ENCODE data around the gene GON4L. TPM values are rescaled to one million over a fixed set of nuclear protein-coding genes. Genes with fewer than 3 reads are reported as not detected.
"Not testable (repeated sequence)": the region's sequence is repeated elsewhere in the genome, so short reads cannot be mapped to it uniquely, and the experiment has no call there.

Gene GON4L
- total RNA-seq, 2 experiments from 2014 or later = 44.2 to 48.8 TPM

DNA sequence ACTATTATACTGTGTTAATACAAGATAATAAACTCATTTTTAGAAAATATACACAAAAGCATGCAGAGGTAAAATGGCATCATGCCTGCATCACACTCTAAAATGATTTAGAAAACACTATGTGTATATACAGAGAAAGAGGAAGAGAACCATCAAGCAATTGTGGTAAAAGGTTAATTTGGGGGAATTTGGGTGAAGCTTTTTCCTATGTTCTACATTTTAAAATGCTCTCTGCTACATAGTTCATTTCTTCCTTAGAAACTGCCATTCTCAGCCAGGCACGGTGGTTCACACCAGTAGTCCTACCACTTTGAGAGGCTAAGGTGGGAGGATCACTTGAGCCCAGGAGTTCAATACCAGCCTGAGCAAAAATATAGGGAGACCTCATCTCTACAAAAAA lies 44.1 kb downstream of the GON4L start:
- CTCF ChIA-PET = no interaction called here
- Mint-ChIP-seq H3K27ac (no peak overlapping the region), H3K27me3 (no peaks in the 10 kb centered on the region), H3K9me3 (ENCODE audit: low read depth) (no peaks in the 10 kb centered on the region), H3K4me3 (no peak overlapping the region), H3K36me3 (ENCODE audit: low read depth) (peaks cover 29% of the 10 kb centered on the region), H3K4me1 (peaks cover 4% of the 10 kb centered on the region)
- POLR2A ChIA-PET = interaction anchor here (0.6 kb wide), 1 partner anchor 104 kb away, joined by 8 read pairs; no protein-coding TSS in a partner anchor
- intact Hi-C loops (cut with DNase I, micrococcal nuclease) = no loop called here
- ATAC-seq (no peak), DNase-seq (no peak)

DNA sequence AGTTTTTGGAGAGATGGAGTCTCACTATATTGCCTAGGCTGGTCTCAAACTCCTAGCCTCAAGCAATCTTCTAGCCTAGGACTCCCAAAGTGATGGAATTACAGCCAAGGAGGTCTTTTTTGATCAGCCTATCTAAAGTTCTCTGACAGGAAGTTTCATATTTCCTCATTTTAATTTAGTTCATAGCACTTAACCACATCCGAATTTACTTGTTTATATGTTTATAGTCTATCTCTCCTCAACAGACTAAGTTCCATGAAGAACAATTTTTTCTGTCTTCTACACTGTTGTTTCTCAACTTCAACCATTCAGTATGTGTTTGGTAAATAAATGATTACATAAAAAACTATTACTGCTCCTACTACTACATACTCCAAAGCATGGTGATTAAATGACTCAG lies 47.9 kb downstream of the GON4L start:
- intact Hi-C loops (cut with DNase I, micrococcal nuclease) = no loop called here
- no peak for ATAC-seq
- no peak overlapping the region for H3K27ac Mint-ChIP-seq
- no peaks in the 10 kb centered on the region for H3K27me3 Mint-ChIP-seq
- H3K4me3 Mint-ChIP-seq = no peak overlapping the region
- H3K4me1 Mint-ChIP-seq = peaks cover 4% of the 10 kb centered on the region
- POLR2A ChIA-PET = no interaction called here
- no peaks in the 10 kb centered on the region for H3K9me3 Mint-ChIP-seq (ENCODE audit: low read depth)
- H3K36me3 Mint-ChIP-seq (ENCODE audit: low read depth) = peaks cover 21% of the 10 kb centered on the region
- CTCF ChIA-PET = no interaction called here
- no peak for DNase-seq

DNA sequence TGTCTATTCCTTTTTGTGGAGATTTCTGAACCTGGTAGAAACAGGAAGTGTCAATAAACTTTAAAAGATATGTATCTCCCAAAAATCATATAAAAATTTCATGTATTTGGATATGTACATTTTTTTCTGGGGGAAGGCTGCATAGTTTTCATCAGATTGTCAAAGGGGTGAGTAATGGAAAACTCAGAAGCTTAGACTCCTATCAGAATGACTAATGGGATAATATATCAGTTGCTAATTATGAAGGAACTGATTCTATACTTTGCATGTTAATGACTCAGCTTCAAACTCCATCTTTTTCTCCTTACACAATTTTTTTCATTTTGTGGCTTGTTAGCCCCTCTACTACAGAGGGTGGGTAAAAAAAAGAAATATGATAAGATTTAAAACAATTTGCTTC lies 55.9 kb downstream of the GON4L start:
- peak; percentile 57 for ATAC-seq
- H3K9me3 Mint-ChIP-seq (ENCODE audit: low read depth) = no peaks in the 10 kb centered on the region
- no peaks in the 10 kb centered on the region for H3K27me3 Mint-ChIP-seq
- H3K4me1 Mint-ChIP-seq = peaks cover 4% of the 10 kb centered on the region
- ChIA-PET CTCF (interaction anchor here (0.9 kb wide), 1 partner anchor 607 kb away, joined by 3 read pairs; no protein-coding TSS in a partner anchor), POLR2A (no interaction called here)
- intact Hi-C loops (cut with DNase I, micrococcal nuclease) = no loop called here
- H3K4me3 Mint-ChIP-seq = no peak overlapping the region
- H3K36me3 Mint-ChIP-seq (ENCODE audit: low read depth) = peaks cover 23% of the 10 kb centered on the region
- peak overlapping the region; percentile 67 for H3K27ac Mint-ChIP-seq
- no peak for DNase-seq

DNA sequence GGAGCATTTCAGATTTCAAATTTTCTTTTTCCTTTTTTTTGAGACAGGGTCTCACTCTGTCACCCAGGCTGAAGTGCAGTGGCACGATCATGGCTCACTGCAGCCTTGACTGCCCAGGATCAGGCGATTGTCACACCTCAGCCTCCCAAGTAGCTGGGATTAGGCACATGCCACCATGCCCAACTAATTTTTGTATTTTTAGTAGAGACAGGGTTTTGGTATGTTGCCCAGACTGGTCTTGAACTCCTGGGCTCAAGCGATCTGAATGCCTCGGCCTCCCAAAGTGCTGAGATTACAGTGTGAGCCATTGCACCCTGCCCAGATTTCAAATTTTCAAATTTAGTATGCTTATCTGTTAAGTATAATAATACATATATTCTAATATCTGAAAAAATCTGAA lies 61.4 kb downstream of the GON4L start:
- POLR2A ChIA-PET; H3K4me3 Mint-ChIP-seq; H3K9me3 Mint-ChIP-seq (ENCODE audit: low read depth); ATAC-seq; intact Hi-C loops (cut with DNase I, micrococcal nuclease); H3K4me1 Mint-ChIP-seq; H3K27me3 Mint-ChIP-seq; H3K27ac Mint-ChIP-seq; DNase-seq; CTCF ChIA-PET: not testable (repeated sequence)
- H3K36me3 Mint-ChIP-seq (ENCODE audit: low read depth) = peaks cover 17% of the 10 kb centered on the region

DNA sequence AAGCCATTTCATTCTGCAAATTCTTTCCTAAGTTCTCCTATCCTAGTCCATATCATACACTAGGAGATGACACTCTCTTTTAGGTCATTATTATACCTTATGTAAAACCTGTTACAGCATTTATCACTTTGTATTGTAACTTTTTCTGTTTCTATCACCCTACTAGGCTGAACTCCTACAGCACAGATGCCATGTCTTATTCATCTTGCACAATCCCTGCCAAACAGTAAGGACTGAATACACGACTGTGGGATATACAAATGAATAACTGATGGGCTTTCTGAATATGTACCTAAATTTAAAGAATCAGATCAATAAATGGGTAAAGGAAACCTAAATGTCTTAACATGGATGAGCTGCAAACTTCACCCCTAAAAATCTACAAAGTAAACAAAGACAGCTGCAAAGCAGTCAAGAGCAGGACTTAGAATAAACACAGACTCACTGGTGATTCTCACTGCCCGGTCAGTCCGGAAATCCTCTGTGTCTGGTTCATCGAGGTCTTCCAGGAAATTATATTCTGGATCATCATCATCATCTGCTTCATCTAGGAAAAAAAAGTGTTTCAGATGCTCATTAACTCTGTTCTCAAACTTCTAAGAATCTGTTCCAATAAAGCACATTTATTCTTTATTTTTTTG lies 62.3 kb downstream of the GON4L start:
- intact Hi-C loops (cut with DNase I, micrococcal nuclease) = no loop called here
- H3K36me3 Mint-ChIP-seq (ENCODE audit: low read depth) = peaks cover 18% of the 10 kb centered on the region
- H3K27ac Mint-ChIP-seq = peak overlapping the region; percentile 9
- ATAC-seq = no peak
- no peaks in the 10 kb centered on the region for H3K9me3 Mint-ChIP-seq (ENCODE audit: low read depth)
- no peaks in the 10 kb centered on the region for H3K27me3 Mint-ChIP-seq
- H3K4me1 Mint-ChIP-seq = no peaks in the 10 kb centered on the region
- H3K4me3 Mint-ChIP-seq = no peak overlapping the region
- ChIA-PET POLR2A (no interaction called here), CTCF (interaction anchor here (0.8 kb wide), 1 partner anchor 9 kb away, joined by 3 read pairs; no protein-coding TSS in a partner anchor)
- DNase-seq = no peak

DNA sequence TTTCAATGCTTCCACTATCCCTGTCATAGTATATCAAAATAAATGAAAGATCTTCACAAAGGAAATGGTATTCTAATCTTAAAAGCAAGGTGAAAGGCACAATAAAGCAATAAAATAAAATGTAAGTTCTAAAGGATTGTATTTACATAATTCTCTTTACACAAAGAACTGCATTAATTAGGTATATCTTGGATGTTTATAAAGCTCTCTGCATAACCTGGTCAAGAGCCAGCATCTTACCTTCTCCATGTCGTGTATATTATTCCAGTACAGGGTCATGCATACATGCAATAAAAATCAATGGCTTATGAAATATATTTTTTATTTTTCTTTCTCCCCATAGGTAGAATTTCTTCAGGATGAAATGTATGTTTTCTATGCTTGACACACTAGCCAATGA lies 63.8 kb downstream of the GON4L start:
- intact Hi-C loops (cut with DNase I, micrococcal nuclease) = no loop called here
- no peak for DNase-seq
- H3K27ac Mint-ChIP-seq = no peak overlapping the region
- ChIA-PET POLR2A (no interaction called here), CTCF (interaction anchor here (0.7 kb wide), 1 partner anchor 23 kb away, joined by 3 read pairs; no protein-coding TSS in a partner anchor)
- peaks cover 18% of the 10 kb centered on the region for H3K36me3 Mint-ChIP-seq (ENCODE audit: low read depth)
- H3K9me3 Mint-ChIP-seq (ENCODE audit: low read depth) = no peaks in the 10 kb centered on the region
- no peak for ATAC-seq
- no peaks in the 10 kb centered on the region for H3K4me1 Mint-ChIP-seq
- no peaks in the 10 kb centered on the region for H3K27me3 Mint-ChIP-seq
- no peak overlapping the region for H3K4me3 Mint-ChIP-seq

DNA sequence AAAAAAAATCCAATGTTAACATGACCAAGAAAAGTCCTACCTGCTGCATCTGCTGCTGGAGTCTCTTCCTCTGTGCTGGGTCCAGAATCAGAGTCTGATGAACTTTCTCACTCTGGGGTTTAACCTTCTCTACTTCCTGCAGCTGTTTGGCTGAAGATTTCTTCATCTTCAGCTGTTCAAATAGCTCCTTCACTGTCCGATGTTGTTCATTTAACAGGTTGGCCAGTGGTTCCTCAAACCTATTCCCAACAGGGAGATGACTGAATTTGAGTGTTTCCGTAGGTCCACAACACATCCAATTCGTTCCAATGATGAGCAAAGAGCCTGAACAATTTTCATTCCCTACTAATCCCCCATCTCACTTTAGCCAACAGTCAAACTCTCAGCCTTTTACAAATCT lies 79.4 kb downstream of the GON4L start:
- POLR2A ChIA-PET = interaction anchor here (1.1 kb wide), 1 partner anchor 226 kb away, joined by 3 read pairs; no protein-coding TSS in a partner anchor
- no peak for ATAC-seq

DNA sequence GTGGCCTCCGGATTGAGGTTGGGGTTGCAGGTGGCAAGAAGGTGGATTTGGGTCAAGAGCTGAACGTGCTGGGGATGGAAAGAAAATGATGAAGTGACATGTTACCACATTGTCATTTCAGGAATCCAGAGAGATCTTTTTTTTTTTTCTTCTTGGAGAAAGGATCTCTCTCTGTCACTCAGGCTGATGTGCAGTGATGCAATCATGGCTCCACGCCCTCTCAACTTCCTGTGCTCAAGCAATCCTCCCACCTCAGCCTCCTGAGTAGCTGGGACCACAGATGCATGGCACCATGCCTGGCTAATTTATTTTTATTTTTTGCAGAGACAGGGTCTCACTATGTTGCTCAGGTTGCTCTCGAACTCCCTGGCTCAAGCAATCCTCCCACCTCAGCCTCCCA lies 80.6 kb downstream of the GON4L start:
- Mint-ChIP-seq H3K4me1 (peaks cover 9% of the 10 kb centered on the region), H3K27ac (peak overlapping the region; percentile 87), H3K36me3 (ENCODE audit: low read depth) (peaks cover 40% of the 10 kb centered on the region), H3K9me3 (ENCODE audit: low read depth) (no peaks in the 10 kb centered on the region), H3K4me3 (no peak overlapping the region), H3K27me3 (no peaks in the 10 kb centered on the region)
- CTCF ChIA-PET = interaction anchor here (0.6 to 1.0 kb wide), 2 partner anchors 525 to 608 kb away, joined by 3 read pairs; no protein-coding TSS in a partner anchor
- POLR2A ChIA-PET = interaction anchor here (1.1 kb wide), 1 partner anchor 227 kb away, joined by 3 read pairs; no protein-coding TSS in a partner anchor
- DNase-seq (peak; percentile 39), ATAC-seq (peak; percentile 51)
- intact Hi-C loops (cut with DNase I, micrococcal nuclease) = no loop called here

More for the DNA sequence above, 79.4 kb downstream of the GON4L start:
- Mint-ChIP-seq H3K27ac (peak overlapping the region; percentile 65), H3K9me3 (ENCODE audit: low read depth) (no peaks in the 10 kb centered on the region), H3K4me3 (no peak overlapping the region), H3K36me3 (ENCODE audit: low read depth) (peaks cover 38% of the 10 kb centered on the region), H3K4me1 (peaks cover 9% of the 10 kb centered on the region), H3K27me3 (no peaks in the 10 kb centered on the region)
- DNase-seq = no peak
- CTCF ChIA-PET = interaction anchor here (1.0 kb wide), 2 partner anchors 10 to 527 kb away, joined by 3 read pairs; no protein-coding TSS in a partner anchor
- intact Hi-C loops (cut with DNase I, micrococcal nuclease) = no loop called here

DNA sequence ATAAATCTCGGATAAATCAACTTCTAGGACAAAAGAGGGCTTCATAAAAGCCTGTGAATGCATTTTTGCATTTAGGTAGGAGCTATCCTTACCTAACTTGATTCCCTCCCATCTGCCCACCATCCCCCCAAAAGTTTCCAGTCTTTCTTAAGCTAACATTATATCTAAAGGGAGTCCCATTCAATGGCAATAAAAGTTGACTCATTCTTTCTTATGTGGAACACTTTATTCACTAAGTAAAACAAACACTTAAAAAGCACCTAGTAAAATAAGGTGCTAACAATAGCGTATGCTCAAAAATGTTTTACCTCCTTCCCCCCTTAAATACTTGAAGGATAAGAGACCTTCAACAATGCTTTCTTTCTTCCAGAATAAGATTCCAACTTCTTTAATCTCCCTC lies 83.8 kb downstream of the GON4L start:
- H3K27ac Mint-ChIP-seq = no peak overlapping the region
- intact Hi-C loops (cut with DNase I, micrococcal nuclease) = no loop called here

DNA sequence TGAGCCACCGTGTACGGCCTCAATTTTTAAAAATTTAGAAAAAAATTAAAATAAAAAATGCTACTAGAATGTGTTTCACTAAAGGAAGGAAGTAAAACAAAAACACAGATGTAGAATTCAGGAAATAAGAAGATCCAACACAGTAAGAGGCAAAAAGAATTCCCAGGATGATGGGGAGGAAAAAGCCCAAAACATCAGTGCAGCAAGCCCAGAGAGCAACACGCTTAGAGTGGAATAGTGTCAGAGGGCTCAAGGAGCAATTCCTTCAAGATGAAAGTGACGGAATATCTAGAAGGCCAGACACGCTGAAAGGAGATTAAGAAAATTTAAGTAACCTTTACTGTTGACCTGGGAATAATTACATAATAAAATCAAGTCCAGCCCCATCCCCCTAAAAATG lies 87.8 kb downstream of the GON4L start:
- POLR2A ChIA-PET = no interaction called here
- Mint-ChIP-seq H3K9me3 (ENCODE audit: low read depth) (no peaks in the 10 kb centered on the region), H3K4me1 (no peaks in the 10 kb centered on the region), H3K27me3 (no peaks in the 10 kb centered on the region), H3K36me3 (ENCODE audit: low read depth) (peaks cover 50% of the 10 kb centered on the region), H3K27ac (no peak overlapping the region), H3K4me3 (no peak overlapping the region)
- no peak for ATAC-seq
- CTCF ChIA-PET = interaction anchor here (0.6 kb wide), 1 partner anchor 48 kb away, joined by 4 read pairs; no protein-coding TSS in a partner anchor
- no peak for DNase-seq
- intact Hi-C loops (cut with DNase I, micrococcal nuclease) = no loop called here

More for the DNA sequence above, 83.8 kb downstream of the GON4L start:
- H3K4me1 Mint-ChIP-seq = peaks cover 9% of the 10 kb centered on the region
- ATAC-seq (no peak), DNase-seq (no peak)
- H3K4me3 Mint-ChIP-seq = no peak overlapping the region
- no peaks in the 10 kb centered on the region for H3K27me3 Mint-ChIP-seq
- CTCF ChIA-PET = no interaction called here
- H3K36me3 Mint-ChIP-seq (ENCODE audit: low read depth) = peaks cover 55% of the 10 kb centered on the region
- POLR2A ChIA-PET = no interaction called here
- no peaks in the 10 kb centered on the region for H3K9me3 Mint-ChIP-seq (ENCODE audit: low read depth)

DNA sequence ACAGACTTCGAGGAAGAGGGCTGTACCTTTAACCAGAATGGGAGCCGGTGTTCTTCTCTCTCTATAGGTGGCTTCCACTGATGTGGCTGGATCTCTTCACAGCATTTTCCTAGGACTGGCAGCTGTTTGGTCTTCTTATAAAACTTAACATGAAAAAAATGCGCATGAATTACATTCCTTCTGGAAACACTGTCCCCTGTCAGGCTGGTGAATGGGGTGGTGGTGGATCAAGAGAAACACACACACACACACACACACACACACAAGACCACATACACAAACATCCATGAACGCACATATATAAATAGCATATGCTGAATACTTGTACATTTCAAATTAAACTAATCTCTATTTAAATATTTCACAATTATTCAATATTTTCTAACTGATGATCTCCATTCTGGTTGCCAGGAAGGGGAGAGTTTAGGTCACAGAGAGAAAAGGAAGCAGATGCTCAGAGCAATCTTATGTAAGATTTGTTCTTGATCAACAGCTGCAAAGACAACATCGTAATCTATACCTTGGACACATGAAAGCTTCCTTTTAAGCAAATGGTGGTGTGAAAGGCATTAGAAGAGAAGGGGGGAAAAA lies 89.5 kb downstream of the GON4L start:
- DNase-seq; ATAC-seq; H3K4me1 Mint-ChIP-seq; intact Hi-C loops (cut with DNase I, micrococcal nuclease); H3K27me3 Mint-ChIP-seq; H3K4me3 Mint-ChIP-seq; H3K27ac Mint-ChIP-seq; H3K9me3 Mint-ChIP-seq (ENCODE audit: low read depth); CTCF ChIA-PET; POLR2A ChIA-PET: not testable (repeated sequence)
- peaks cover 47% of the 10 kb centered on the region for H3K36me3 Mint-ChIP-seq (ENCODE audit: low read depth)

DNA sequence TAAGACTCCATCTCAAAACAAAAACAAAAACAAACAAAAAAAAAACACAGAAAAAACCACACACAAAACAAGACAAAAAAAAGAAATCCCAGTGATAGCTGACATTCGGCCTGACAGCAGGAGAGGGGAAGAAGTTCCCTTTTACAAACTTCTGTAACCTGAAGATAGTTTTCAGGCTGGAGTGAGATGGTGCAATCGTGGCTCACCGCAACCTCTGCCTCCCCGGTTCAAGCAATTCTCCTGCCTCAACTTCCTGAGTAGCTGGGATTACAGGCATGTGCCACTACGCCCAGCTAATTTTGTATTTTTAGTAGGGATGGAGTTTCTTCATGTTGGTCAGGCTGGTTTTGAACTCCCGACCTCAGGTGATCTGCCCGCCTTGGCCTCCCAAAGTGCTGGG lies 93.0 kb downstream of the GON4L start:
- H3K36me3 Mint-ChIP-seq (ENCODE audit: low read depth) = peaks cover 50% of the 10 kb centered on the region
- H3K4me3 Mint-ChIP-seq; POLR2A ChIA-PET; H3K27ac Mint-ChIP-seq; H3K9me3 Mint-ChIP-seq (ENCODE audit: low read depth); DNase-seq; H3K4me1 Mint-ChIP-seq; H3K27me3 Mint-ChIP-seq; ATAC-seq; intact Hi-C loops (cut with DNase I, micrococcal nuclease): not testable (repeated sequence)
- CTCF ChIA-PET = interaction anchor here (0.6 to 0.8 kb wide), 2 partner anchors 142 to 264 kb away, joined by 3 read pairs; no protein-coding TSS in a partner anchor
